ENCODE measurements around the gene PUM2. TPM values are rescaled to one million over a fixed set of nuclear protein-coding genes. Genes with fewer than 3 reads are reported as not detected.

Gene PUM2
- total and polyA plus RNA-seq, 2 of the 8 experiments (the other 6 are each of a cell fraction or from before 2014, with no cell fraction given) = 46.6 to 114 TPM

DNA sequence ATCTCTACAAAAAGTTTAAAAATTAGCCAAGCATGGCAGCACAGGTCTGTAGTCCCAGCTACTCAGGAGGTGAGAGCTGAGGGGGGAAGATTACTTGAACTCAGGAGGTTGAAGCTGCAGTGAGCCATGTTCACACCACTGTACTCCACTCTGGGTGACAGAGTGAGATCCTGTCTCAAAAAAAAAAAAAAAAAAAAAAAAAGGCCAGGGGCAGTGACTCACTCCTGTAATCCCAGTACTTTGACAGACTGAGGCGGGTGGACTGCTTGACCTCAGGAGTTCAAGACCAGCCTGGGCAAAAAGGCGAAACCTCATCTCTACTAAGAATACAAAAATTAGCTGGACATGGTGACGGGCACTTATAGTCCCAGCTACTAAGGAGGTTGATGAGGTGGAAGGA is 37.0 kb downstream of the PUM2 start:
- ChIA-PET CTCF (ENCODE audit: partially characterized antibody) (interaction anchor here (0.9 to 2.0 kb wide), 3 partner anchors 15 to 23 kb away, joined by 3 to 6 read pairs (median 3); no protein-coding TSS in a partner anchor), POLR2A (ENCODE audit: partially characterized antibody) (no interaction called here)
- TF ChIP-seq TBP (IDR thresholded peaks at IDR 0.05; ENCODE audit: low read depth, low read length) = no peak
- no peak for TF ChIP-seq POLR2AphosphoS5 (IDR thresholded peaks at IDR 0.05; ENCODE audit: low read depth, low read length)
- TF ChIP-seq HDAC2 (IDR thresholded peaks at IDR 0.05; ENCODE audit: borderline replicate concordance in 1 of 2, low read depth in 2 of 2, low read length in 2 of 2) = no peak
- no peak for TF ChIP-seq TAF7 (optimal IDR thresholded peaks at IDR 0.05; ENCODE audit: borderline replicate concordance, low read depth, low read length)
- no peak for TF ChIP-seq BACH1 (IDR thresholded peaks at IDR 0.05; ENCODE audit: low read length)
- TF ChIP-seq JUN (IDR thresholded peaks at IDR 0.05; ENCODE audit: low read depth, low read length) = no peak
- no peak for TF ChIP-seq RBBP5 (IDR thresholded peaks at IDR 0.05; ENCODE audit: borderline replicate concordance, low read depth, low read length)
- no peak for TF ChIP-seq EGR1 (IDR thresholded peaks at IDR 0.05; ENCODE audit: borderline replicate concordance, low read depth, low read length)
- no peak for TF ChIP-seq CHD1 (IDR thresholded peaks at IDR 0.05; ENCODE audit: low read depth, low read length)
- TF ChIP-seq TAF1 (IDR thresholded peaks at IDR 0.05; ENCODE audit: low read depth, low read length) = no peak
- TF ChIP-seq BRCA1 (IDR thresholded peaks at IDR 0.05; ENCODE audit: low read depth, low read length) = no peak
- TF ChIP-seq, protein P1, sequence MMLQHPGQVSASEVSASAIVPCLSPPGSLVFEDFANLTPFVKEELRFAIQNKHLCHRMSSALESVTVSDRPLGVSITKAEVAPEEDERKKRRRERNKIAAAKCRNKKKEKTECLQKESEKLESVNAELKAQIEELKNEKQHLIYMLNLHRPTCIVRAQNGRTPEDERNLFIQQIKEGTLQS (IDR thresholded peaks at IDR 0.05; ENCODE audit: insufficient read depth, low read depth, low read length) = no peak
- no peak for TF ChIP-seq SIRT6 (IDR thresholded peaks at IDR 0.05; ENCODE audit: low read length)
- no peak for TF ChIP-seq JUND (IDR thresholded peaks at IDR 0.05; ENCODE audit: low read length)
- TF ChIP-seq GTF2F1 (IDR thresholded peaks at IDR 0.05; ENCODE audit: borderline replicate concordance, low read depth, low read length) = no peak
- Histone ChIP-seq H3K14ac (ENCODE audit: insufficient read length) (no peak overlapping the region), H3K27me3 (replicated peaks in 1 of 4; ENCODE audit: control insufficient read depth in 3 of 4, extremely low read depth in 1 of 4, insufficient read depth in 3 of 4, low read length in 3 of 4) (no peaks in the 10 kb centered on the region), H2BK5ac (ENCODE audit: low read depth, low read length) (no peak overlapping the region), H3K4me1 (replicated peaks in 1 of 4; ENCODE audit: control insufficient read depth in 3 of 4, insufficient read depth in 4 of 4, low read length in 3 of 4) (peaks cover 0 to 3% (median 3%) of the 10 kb centered on the region in 4 experiments; a peak in 3 of 7 replicates), H3K18ac (ENCODE audit: extremely low read depth, low read length) (no peak overlapping the region), H3K23ac (ENCODE audit: insufficient read length) (no peak overlapping the region), H3K9me3 (ENCODE audit: insufficient read depth in 2 of 2, low read depth in 1 of 2, low read length in 1 of 2) (no peaks in the 10 kb centered on the region), H4K91ac (replicated peaks; ENCODE audit: insufficient read length, low read length) (no peak overlapping the region), H3K4me2 (ENCODE audit: insufficient read depth in 1 of 2, low read depth in 2 of 2, low read length in 2 of 2) (no peak overlapping the region), H2BK12ac (ENCODE audit: low read depth, low read length) (no peak overlapping the region), H2BK20ac (ENCODE audit: low read length) (no peak overlapping the region), H4K20me1 (replicated peaks in 1 of 2; ENCODE audit: control insufficient read depth in 1 of 2, insufficient read depth in 2 of 2, low read length in 2 of 2) (peaks cover 0 to 2% of the 10 kb centered on the region in 2 experiments), H3K79me1 (ENCODE audit: low read depth, low read length) (0 out of 2 replicates have a peak, but pooled peaks cover 2% of the 10 kb centered on the region), H3K56ac (replicated peaks; ENCODE audit: insufficient read length, low read depth, low read length) (no peak overlapping the region), H2AFZ (ENCODE audit: low read length) (no peak overlapping the region), H4K8ac (ENCODE audit: extremely low read depth, insufficient read depth, low read length) (no peak overlapping the region), H3K4me3 (ENCODE audit: extremely low read depth in 1 of 4, insufficient read depth in 2 of 4, low read depth in 3 of 4, low read length in 4 of 4) (no peak overlapping the region), H2AK5ac (ENCODE audit: low read depth, low read length) (no peak overlapping the region), H3K9ac (replicated peaks in 1 of 4; ENCODE audit: extremely low read depth in 1 of 4, low read depth in 3 of 4, low read length in 3 of 4) (no peak overlapping the region), H2BK15ac (ENCODE audit: low read length) (no peak overlapping the region), H3K23me2 (ENCODE audit: low read depth, low read length) (no peaks in the 10 kb centered on the region), H3K79me2 (ENCODE audit: control insufficient read depth in 1 of 2, insufficient read depth in 2 of 2, low read length in 2 of 2) (peaks cover 0 to 45% of the 10 kb centered on the region in 2 experiments; a peak in 2 of 4 replicates), H3K4ac (replicated peaks; ENCODE audit: insufficient read length, low read depth, low read length) (no peak overlapping the region), H3K27ac (ENCODE audit: low read depth, low read length) (no peak overlapping the region), H3K36me3 (ENCODE audit: control insufficient read depth in 2 of 4, insufficient read depth in 4 of 4, low read length in 3 of 4) (peaks cover 5 to 70% (median 24%) of the 10 kb centered on the region in 4 experiments; a peak in 6 of 8 replicates), H4K5ac (ENCODE audit: insufficient read length, low read depth, low read length) (no peak overlapping the region), H2BK120ac (replicated peaks; ENCODE audit: low read depth, low read length) (no peak overlapping the region)
- WGBS, 2 experiments (ENCODE audit: extremely low coverage in 1 of 2, insufficient coverage in 1 of 2, insufficient read length in 1 of 2, insufficient replicate concordance in 2 of 2, low coverage in 1 of 2, low lambda C conversion rate in 2 of 2, missing lambda C conversion rate in 1 of 2) = 93% methylated on average over 3 of the region's 3 CpGs; no CpG with 5 or more reads in 1 of the 2 experiments
- no peak for FAIRE-seq
- DNase-seq (ENCODE audit: low read depth in 1 of 2, low spot score in 2 of 2) = no peak

Data from H1 (cell line).